H1 (cell line): ENCODE data around the gene ATP6V1G1.

Experiments used
- EP300 ChIP-seq, 2 experiments: IDR thresholded peaks; 1 replicate in 1 of 2; 2 replicates in 1 of 2; pipeline ENCODE4 v1.6.1; 2011 to 2012; ENCODE audit warnings: low read depth in 2 of 2, low read length in 2 of 2, mild to moderate bottlenecking in 2 of 2, borderline replicate concordance in 1 of 2, inconsistent platforms in 1 of 2, moderate library complexity in 1 of 2
- KDM5A ChIP-seq: fragments of 200-600 bp; IDR thresholded peaks from 2 replicates; pipeline ENCODE4 v1.7.1; 2012; ENCODE audit warnings: mild to moderate bottlenecking, low read length, inconsistent platforms, mixed read lengths
- POLR2A ChIP-seq, 2 experiments: IDR thresholded peaks; 1 replicate in 1 of 2; 2 replicates in 1 of 2; pipeline ENCODE4 v1.6.1; 2011; ENCODE audit warnings: low read depth in 2 of 2, low read length in 2 of 2, mild to moderate bottlenecking in 2 of 2; ENCODE audit errors: control extremely low read depth in 1 of 2
- RAD21 ChIP-seq, 2 experiments: IDR thresholded peaks in 1 of 2; conservative IDR thresholded peaks in 1 of 2; 2 replicates each; pipeline ENCODE4 v1.6.1; 2011; ENCODE audit warnings: low read depth in 2 of 2, low read length in 2 of 2, improper control_type of control experiment in 1 of 2, inconsistent platforms in 1 of 2, mild to moderate bottlenecking in 1 of 2, moderate library complexity in 1 of 2
- TF ChIP-seq, protein P1 (sequence below), 3 experiments: IDR thresholded peaks; 1 replicate in 2 of 3; 2 replicates in 1 of 3; pipeline versions ENCODE4 v1.5.1 to v1.6.1; 2011; ENCODE audit warnings: low read length in 3 of 3, mild to moderate bottlenecking in 3 of 3, inconsistent platforms in 2 of 3, low read depth in 1 of 3, moderate library complexity in 1 of 3; ENCODE audit not compliant: insufficient read depth in 1 of 3; ENCODE audit errors: control extremely low read depth in 1 of 3
- TF ChIP-seq, protein P2 (sequence below): IDR thresholded peaks from 2 replicates; pipeline ENCODE4 v1.6.1; 2012; ENCODE audit warnings: inconsistent platforms

DNA sequence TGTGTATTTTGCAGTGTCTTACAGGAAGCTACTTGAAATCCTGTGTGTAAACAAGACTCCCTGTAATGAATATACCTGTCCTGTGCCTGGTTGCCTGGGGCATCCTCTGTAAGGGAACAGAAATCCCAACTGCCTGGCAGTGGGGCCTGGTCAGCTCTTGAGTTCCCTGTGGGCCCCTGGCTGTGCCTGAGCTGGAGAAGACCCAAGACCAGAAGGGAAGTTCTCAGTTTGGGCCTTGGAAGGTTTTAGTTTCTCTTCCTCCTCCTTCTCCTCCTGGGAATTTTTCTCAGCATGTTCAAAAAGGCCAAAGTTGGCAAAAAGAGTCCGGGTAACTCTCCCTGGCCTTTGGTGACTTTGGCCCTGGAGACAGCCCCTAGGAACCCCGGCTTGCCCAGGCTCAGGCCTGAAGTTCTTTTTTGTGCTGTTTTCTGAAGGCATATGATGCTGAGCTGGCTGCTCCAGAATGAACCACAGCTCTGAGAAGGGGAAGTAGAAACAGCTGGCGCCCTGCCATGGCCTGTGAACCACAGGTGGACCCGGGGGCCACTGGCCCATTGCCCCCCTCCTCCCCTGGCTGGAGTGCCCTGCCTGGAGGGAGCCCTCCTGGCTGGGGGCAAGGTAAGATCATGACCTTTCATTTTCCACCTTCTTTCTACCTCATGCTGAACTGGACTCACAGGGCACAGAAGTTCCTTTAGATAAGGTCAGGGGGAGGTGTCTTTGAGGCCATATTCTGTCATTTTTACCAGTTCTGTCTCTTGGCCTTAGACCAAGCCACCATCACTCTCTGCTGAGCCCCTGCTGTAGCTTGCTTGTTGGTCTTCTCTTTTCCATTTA, 29.3 kb downstream of the ATP6V1G1 start:
- no peak for TF ChIP-seq KDM5A
- TF ChIP-seq, protein P1, sequence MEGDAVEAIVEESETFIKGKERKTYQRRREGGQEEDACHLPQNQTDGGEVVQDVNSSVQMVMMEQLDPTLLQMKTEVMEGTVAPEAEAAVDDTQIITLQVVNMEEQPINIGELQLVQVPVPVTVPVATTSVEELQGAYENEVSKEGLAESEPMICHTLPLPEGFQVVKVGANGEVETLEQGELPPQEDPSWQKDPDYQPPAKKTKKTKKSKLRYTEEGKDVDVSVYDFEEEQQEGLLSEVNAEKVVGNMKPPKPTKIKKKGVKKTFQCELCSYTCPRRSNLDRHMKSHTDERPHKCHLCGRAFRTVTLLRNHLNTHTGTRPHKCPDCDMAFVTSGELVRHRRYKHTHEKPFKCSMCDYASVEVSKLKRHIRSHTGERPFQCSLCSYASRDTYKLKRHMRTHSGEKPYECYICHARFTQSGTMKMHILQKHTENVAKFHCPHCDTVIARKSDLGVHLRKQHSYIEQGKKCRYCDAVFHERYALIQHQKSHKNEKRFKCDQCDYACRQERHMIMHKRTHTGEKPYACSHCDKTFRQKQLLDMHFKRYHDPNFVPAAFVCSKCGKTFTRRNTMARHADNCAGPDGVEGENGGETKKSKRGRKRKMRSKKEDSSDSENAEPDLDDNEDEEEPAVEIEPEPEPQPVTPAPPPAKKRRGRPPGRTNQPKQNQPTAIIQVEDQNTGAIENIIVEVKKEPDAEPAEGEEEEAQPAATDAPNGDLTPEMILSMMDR (IDR thresholded peaks at IDR 0.05; ENCODE audit: control extremely low read depth in 1 of 3, insufficient read depth in 1 of 3, low read depth in 1 of 3, low read length in 3 of 3) = no peak
- TF ChIP-seq POLR2A (IDR thresholded peaks at IDR 0.05; ENCODE audit: control extremely low read depth in 1 of 2, low read depth in 2 of 2, low read length in 2 of 2) = no peak
- TF ChIP-seq, protein P2, sequence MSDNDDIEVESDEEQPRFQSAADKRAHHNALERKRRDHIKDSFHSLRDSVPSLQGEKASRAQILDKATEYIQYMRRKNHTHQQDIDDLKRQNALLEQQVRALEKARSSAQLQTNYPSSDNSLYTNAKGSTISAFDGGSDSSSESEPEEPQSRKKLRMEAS = no peak
- no peak for TF ChIP-seq EP300 (IDR thresholded peaks at IDR 0.05; ENCODE audit: borderline replicate concordance in 1 of 2, low read depth in 2 of 2, low read length in 2 of 2)
- no peak for TF ChIP-seq RAD21 (IDR thresholded peaks at IDR 0.05 in 1 of 2, conservative IDR thresholded peaks at IDR 0.05 in 1 of 2; ENCODE audit: low read depth in 2 of 2, low read length in 2 of 2)
